ENCODE data around the gene LRRC37A. TPM values are rescaled to one million over a fixed set of nuclear protein-coding genes. Genes with fewer than 3 reads are reported as not detected.
"Not testable (repeated sequence)": the region's sequence is repeated elsewhere in the genome, so short reads cannot be mapped to it uniquely, and the experiment has no call there.

Gene LRRC37A
- polyA plus RNA-seq, 1 donor = 6.2 TPM

DNA sequence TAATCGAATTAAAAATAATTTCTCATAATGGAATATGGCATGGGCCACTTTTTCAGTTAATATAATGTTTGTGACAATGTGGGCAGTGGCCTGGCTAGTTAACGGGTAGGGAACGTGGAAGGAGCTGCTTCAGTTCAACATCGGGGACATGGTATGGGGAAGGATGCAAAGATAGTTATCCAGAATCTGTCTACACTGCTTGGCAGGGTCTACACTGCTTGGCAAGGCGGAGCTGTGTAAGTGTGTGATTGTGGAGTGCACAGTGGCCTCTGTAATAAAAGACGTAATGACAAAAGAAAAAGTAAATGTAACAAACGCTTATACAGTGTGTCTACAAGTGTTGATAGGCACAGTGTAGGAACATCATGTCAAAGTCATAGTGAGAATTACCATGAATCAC, 7.3 kb upstream of the LRRC37A start:
- H3K4me1 ChIP-seq (ENCODE audit: control insufficient read depth, insufficient read depth, low read length); DNase-seq; H3K27me3 ChIP-seq (ENCODE audit: control insufficient read depth, insufficient read depth, low read length); H3K27ac ChIP-seq (ENCODE audit: low read length); H3K4me3 ChIP-seq (ENCODE audit: low read length); H3K36me3 ChIP-seq (ENCODE audit: control insufficient read depth, insufficient read depth, low read length); H3K9me3 ChIP-seq (ENCODE audit: control insufficient read depth, low read depth, low read length): not testable (repeated sequence)
- 87% methylated on average over 3 of the region's 7 CpGs for WGBS (ENCODE audit: insufficient coverage, low lambda C conversion rate)

GRCh38 chr17:46290906-46291546, 3.9 kb upstream of the LRRC37A start:
- not testable (repeated sequence) for H3K4me1 ChIP-seq (ENCODE audit: control insufficient read depth, insufficient read depth, low read length); DNase-seq; H3K27me3 ChIP-seq (ENCODE audit: control insufficient read depth, insufficient read depth, low read length); H3K9me3 ChIP-seq (ENCODE audit: control insufficient read depth, low read depth, low read length); H3K27ac ChIP-seq (ENCODE audit: low read length); H3K36me3 ChIP-seq (ENCODE audit: control insufficient read depth, insufficient read depth, low read length); H3K4me3 ChIP-seq (ENCODE audit: low read length)
- WGBS (ENCODE audit: insufficient coverage, low lambda C conversion rate) = 90% methylated on average over 3 of the region's 4 CpGs

GRCh38 chr17:46291618-46292017, 3.3 kb upstream of the LRRC37A start:
- not testable (repeated sequence) for H3K27ac ChIP-seq (ENCODE audit: low read length); H3K27me3 ChIP-seq (ENCODE audit: control insufficient read depth, insufficient read depth, low read length); H3K4me3 ChIP-seq (ENCODE audit: low read length); H3K4me1 ChIP-seq (ENCODE audit: control insufficient read depth, insufficient read depth, low read length); H3K36me3 ChIP-seq (ENCODE audit: control insufficient read depth, insufficient read depth, low read length); H3K9me3 ChIP-seq (ENCODE audit: control insufficient read depth, low read depth, low read length); DNase-seq
- no CpG with 5 or more reads among the region's 8 CpGs for WGBS (ENCODE audit: insufficient coverage, low lambda C conversion rate)

DNA sequence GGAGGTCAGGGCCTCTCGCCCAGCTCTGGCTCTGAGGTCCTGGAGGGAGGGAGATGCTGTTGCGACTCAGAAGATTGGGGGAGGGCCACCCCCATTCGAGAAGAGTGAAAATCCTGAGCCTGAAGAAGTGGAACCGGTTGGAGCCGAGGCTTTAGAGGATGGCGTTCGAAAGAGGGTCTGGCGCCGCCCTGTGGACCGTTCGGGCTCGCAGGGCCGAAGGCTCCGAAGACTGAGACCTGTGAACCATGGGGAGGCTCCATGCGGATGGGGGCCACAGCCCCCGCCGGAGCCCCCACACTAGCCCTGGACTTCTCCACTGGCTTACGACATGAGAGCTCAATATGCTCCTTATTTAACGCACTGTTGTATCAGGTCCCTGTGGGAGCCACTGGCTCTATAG, 46.3 kb downstream of the LRRC37A start:
- not testable (repeated sequence) for H3K4me1 ChIP-seq (ENCODE audit: control insufficient read depth, insufficient read depth, low read length); H3K36me3 ChIP-seq (ENCODE audit: control insufficient read depth, insufficient read depth, low read length); H3K27ac ChIP-seq (ENCODE audit: low read length); DNase-seq; H3K9me3 ChIP-seq (ENCODE audit: control insufficient read depth, low read depth, low read length); H3K4me3 ChIP-seq (ENCODE audit: low read length); H3K27me3 ChIP-seq (ENCODE audit: control insufficient read depth, insufficient read depth, low read length)
- WGBS (ENCODE audit: insufficient coverage, low lambda C conversion rate) = no CpG with 5 or more reads among the region's 19 CpGs

- H3K27me3 ChIP-seq (ENCODE audit: control insufficient read depth, insufficient read depth, low read length); H3K4me3 ChIP-seq (ENCODE audit: low read length); H3K4me1 ChIP-seq (ENCODE audit: control insufficient read depth, insufficient read depth, low read length); DNase-seq; H3K27ac ChIP-seq (ENCODE audit: low read length); H3K36me3 ChIP-seq (ENCODE audit: control insufficient read depth, insufficient read depth, low read length); H3K9me3 ChIP-seq (ENCODE audit: control insufficient read depth, low read depth, low read length): not testable (repeated sequence)
- WGBS (ENCODE audit: insufficient coverage, low lambda C conversion rate) = no CpG with 5 or more reads among the region's 3 CpGs
These were observed 47.2 kb downstream of the LRRC37A start for GRCh38 chr17:46342131-46342530.

GRCh38 chr17:46348345-46348744, 53.4 kb downstream of the LRRC37A start:
- H3K9me3 ChIP-seq (ENCODE audit: control insufficient read depth, low read depth, low read length); H3K27ac ChIP-seq (ENCODE audit: low read length); H3K4me1 ChIP-seq (ENCODE audit: control insufficient read depth, insufficient read depth, low read length); H3K36me3 ChIP-seq (ENCODE audit: control insufficient read depth, insufficient read depth, low read length); H3K4me3 ChIP-seq (ENCODE audit: low read length); DNase-seq; H3K27me3 ChIP-seq (ENCODE audit: control insufficient read depth, insufficient read depth, low read length): not testable (repeated sequence)
- no CpG with 5 or more reads among the region's 2 CpGs for WGBS (ENCODE audit: insufficient coverage, low lambda C conversion rate)

GRCh38 chr17:46349060-46349459, 54.1 kb downstream of the LRRC37A start:
- not testable (repeated sequence) for DNase-seq; H3K4me1 ChIP-seq (ENCODE audit: control insufficient read depth, insufficient read depth, low read length); H3K36me3 ChIP-seq (ENCODE audit: control insufficient read depth, insufficient read depth, low read length); H3K27ac ChIP-seq (ENCODE audit: low read length); H3K9me3 ChIP-seq (ENCODE audit: control insufficient read depth, low read depth, low read length); H3K4me3 ChIP-seq (ENCODE audit: low read length); H3K27me3 ChIP-seq (ENCODE audit: control insufficient read depth, insufficient read depth, low read length)
- WGBS (ENCODE audit: insufficient coverage, low lambda C conversion rate) = no CpG with 5 or more reads among the region's 1 CpG

DNA sequence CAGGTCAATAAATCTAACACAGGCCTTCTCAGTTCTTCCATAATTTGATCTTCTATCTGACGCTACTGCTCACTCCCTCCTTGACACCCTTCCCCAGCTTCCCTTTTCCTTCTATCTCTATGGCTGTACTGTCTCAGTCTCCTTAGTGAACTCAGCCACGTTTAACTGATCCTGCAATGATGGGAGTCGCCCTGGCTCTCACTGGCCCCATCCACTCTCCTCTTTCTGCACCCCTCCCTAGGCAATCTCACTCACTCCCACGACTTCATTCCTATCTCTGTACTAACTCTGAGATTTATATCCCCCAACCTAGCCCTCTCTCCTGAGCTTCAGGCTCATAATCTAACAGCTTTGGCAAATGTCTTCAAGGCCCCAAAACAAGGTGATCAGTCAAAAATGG, 58.9 kb downstream of the LRRC37A start:
- H3K4me3 ChIP-seq (ENCODE audit: low read length); H3K27me3 ChIP-seq (ENCODE audit: control insufficient read depth, insufficient read depth, low read length); H3K4me1 ChIP-seq (ENCODE audit: control insufficient read depth, insufficient read depth, low read length); H3K27ac ChIP-seq (ENCODE audit: low read length); H3K9me3 ChIP-seq (ENCODE audit: control insufficient read depth, low read depth, low read length); DNase-seq; H3K36me3 ChIP-seq (ENCODE audit: control insufficient read depth, insufficient read depth, low read length): not testable (repeated sequence)
- WGBS (ENCODE audit: insufficient coverage, low lambda C conversion rate) = no CpG with 5 or more reads among the region's 4 CpGs

- not testable (repeated sequence) for H3K27me3 ChIP-seq (ENCODE audit: control insufficient read depth, insufficient read depth, low read length); DNase-seq; H3K4me1 ChIP-seq (ENCODE audit: control insufficient read depth, insufficient read depth, low read length); H3K9me3 ChIP-seq (ENCODE audit: control insufficient read depth, low read depth, low read length); H3K4me3 ChIP-seq (ENCODE audit: low read length); H3K36me3 ChIP-seq (ENCODE audit: control insufficient read depth, insufficient read depth, low read length); H3K27ac ChIP-seq (ENCODE audit: low read length)
- WGBS (ENCODE audit: insufficient coverage, low lambda C conversion rate) = no CpG with 5 or more reads among the region's 42 CpGs
These were observed 66.3 kb downstream of the LRRC37A start for GRCh38 chr17:46361145-46361735.

DNA sequence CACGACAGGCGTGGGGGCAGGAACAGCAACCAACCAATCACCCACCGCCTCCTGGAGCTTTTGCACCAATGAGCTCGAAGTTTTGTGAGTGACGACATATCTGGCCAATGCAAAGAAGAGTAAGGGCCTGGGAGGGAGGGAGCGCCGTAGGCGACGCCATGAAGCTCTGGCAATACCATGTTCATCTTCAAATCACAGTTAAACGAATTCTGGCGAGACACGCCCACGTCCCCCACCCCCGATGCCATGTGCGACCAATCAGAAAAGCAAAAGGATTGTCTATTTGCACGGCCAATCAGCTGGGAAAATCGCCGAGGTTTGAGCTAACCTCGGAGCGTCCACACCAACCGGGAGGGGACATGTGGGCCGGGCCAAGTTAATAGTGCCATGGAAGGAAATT, 66.8 kb downstream of the LRRC37A start, which contains the start of gene ARL17B:
Gene ARL17B, minus strand, starts transcription at position 12 of the 400 bp plus-strand sequence. CDS start 3,369 bp downstream, outside the sequence.
- H3K9me3 ChIP-seq (ENCODE audit: control insufficient read depth, low read depth, low read length); DNase-seq; H3K27me3 ChIP-seq (ENCODE audit: control insufficient read depth, insufficient read depth, low read length); H3K4me3 ChIP-seq (ENCODE audit: low read length); H3K27ac ChIP-seq (ENCODE audit: low read length); H3K4me1 ChIP-seq (ENCODE audit: control insufficient read depth, insufficient read depth, low read length); H3K36me3 ChIP-seq (ENCODE audit: control insufficient read depth, insufficient read depth, low read length): not testable (repeated sequence)
- WGBS (ENCODE audit: insufficient coverage, low lambda C conversion rate) = no CpG with 5 or more reads among the region's 22 CpGs

DNA sequence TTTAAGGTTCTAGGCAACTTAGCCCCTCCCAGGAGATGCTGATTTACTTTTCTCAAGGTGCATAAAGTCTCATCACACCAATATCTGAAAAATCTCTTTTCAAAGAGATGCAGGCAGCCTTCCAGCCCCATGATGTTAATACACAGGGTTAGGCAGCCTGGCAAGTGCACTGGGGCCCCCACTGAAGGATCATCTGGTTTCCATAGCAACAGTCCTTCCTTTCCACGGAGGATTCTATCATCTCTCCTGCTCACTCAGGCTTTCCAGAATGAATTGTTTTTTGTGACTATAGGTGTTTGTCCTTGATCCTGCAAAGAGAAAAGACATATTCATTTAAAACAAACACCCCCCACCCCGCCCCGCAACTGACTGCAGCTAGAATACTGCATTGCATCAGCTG, 72.6 kb downstream of the LRRC37A start:
- not testable (repeated sequence) for DNase-seq; H3K27ac ChIP-seq (ENCODE audit: low read length); H3K9me3 ChIP-seq (ENCODE audit: control insufficient read depth, low read depth, low read length); H3K4me3 ChIP-seq (ENCODE audit: low read length); H3K4me1 ChIP-seq (ENCODE audit: control insufficient read depth, insufficient read depth, low read length); H3K27me3 ChIP-seq (ENCODE audit: control insufficient read depth, insufficient read depth, low read length); H3K36me3 ChIP-seq (ENCODE audit: control insufficient read depth, insufficient read depth, low read length)
- no CpG with 5 or more reads among the region's 3 CpGs for WGBS (ENCODE audit: insufficient coverage, low lambda C conversion rate)
